Colon (tissue), 2 donors: Measurements from ENCODE around the gene TNS3.

Experiments used
- FAIRE-seq: peaks from 2 replicates; lab custom pipeline; 2012; peaks lifted over from hg19 to GRCh38; lab: Jason Lieb, UNC
- donor health status: control.
- donor health status: control.

Gene TNS3

DNA sequence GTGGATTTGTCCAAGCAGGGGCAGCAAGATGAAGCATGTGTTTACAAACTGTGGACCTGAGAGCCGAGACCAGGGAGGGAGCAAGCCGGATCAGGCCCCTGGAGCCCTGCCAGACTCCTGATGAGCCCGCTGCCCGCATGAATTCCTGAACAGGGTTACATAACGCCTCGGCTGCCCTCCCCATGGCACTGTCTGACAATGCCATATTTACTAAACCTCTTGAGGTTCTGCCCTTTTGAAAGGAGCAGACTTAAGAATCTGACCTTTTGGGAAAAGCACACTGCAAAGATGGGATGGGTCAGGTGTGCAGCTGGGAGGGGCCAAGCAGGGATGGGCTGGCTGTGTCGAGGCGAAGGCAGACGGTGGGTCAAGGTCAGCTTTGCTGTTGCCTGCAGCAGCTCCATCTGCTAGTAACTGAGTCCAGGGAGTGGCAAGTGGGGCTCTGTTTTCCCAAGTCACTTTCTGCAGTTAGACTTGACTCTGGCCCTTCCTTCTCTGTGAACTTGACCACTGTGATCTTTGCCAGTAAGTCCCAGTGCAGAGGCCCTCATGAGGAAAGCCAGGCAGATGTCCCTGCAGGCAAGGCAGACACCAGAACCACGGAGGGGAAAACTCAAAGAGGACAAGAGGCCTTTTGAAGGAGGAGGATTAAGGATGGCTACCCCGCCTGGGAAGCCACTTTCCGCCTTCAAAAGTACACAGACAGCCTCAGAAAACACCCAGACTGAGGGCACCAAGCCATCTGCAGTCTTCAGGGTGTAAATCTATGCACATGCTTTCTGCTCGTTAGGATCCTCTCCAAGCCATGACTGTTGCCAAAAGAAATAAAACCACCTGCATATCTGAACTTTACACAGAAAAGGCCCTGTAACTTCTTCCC lies 175.8 kb downstream of the TNS3 start:
- FAIRE-seq: no peak

GRCh38 chr7:47405286-47405904 lies 176.5 kb downstream of the TNS3 start:
- no peak for FAIRE-seq

- FAIRE-seq: no peak
Measured at GRCh38 chr7:47404010-47404409, 177.9 kb downstream of the TNS3 start.

- FAIRE-seq: no peak
Measured at GRCh38 chr7:47402941-47403866, 178.7 kb downstream of the TNS3 start.

DNA sequence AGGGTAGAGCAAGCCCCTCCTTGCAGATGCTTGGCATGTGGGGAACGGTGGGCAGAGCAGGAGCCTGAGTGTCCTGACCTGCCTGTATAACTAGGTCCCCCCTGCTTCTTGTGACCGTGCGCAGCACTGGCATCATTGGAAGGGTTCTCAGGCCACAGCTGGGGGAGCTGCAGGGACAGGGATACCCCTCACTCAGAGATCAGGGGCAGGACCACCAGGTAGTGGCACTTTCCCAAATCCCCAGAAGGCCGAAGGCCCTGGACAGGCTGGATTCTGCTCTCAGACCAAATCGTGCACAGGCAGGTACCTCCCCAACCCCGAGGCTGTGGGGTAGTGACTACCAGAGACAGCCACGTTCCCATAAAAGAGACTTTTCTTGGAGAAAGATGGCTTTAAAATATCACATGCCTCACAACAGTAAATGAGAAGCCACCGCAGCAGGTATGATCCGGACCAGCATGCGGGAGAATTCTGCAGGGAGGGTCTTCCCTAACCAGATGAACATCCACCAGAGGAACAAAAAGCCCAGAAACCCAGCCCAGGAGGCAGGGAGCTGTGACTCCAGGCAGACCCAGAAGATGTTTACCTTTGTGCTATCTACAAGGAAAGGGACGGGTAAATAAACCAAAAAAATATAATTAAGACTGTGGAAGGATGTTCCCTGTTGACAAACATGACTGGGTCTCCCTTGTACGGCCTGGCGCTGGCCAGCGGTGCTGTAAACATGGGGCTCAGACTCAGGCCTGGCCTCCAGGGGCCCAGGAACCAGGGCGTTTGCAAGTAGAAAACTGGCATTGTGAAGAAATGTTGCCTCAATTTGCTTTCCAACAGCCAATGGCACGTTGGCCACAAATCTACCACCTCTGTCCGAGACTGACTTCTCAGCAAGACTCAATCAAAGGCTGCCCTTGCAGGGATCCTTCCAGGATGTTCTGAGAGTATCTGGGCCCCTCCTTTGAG lies 180.0 kb downstream of the TNS3 start:
- FAIRE-seq: no peak

DNA sequence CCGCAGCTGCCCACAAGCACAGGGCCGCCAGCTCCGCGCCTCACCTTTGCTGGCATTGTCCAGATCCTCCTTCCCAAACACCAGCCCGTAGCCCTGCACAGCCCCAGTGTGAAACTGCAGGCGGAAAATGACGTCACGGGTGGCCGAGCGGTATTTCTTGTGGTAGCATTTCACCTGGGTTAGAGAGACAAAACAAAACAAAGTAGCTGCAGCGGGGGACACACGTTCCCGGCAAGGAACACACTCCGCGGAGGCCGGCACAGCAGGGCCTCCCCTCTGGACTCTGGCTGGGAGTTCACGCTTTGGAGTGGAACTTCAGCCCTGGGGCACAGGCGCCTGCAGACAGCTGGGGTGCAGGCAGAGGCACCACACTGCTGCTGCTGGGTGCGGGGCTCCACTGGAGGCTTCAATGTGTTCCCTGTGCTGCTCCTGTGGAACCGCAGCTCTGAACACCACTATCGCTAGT lies 181.1 kb downstream of the TNS3 start:
- FAIRE-seq: no peak

GRCh38 chr7:47400001-47400400 lies 181.9 kb downstream of the TNS3 start:
- FAIRE-seq: no peak

- no peak for FAIRE-seq
Measured at GRCh38 chr7:47394751-47395252, 187.1 kb downstream of the TNS3 start.

GRCh38 chr7:47394216-47394615 lies 187.7 kb downstream of the TNS3 start:
- no peak for FAIRE-seq

- FAIRE-seq: no peak
Measured at GRCh38 chr7:47393406-47393805, 188.5 kb downstream of the TNS3 start.

- FAIRE-seq: no peak
Measured at GRCh38 chr7:47392241-47392759, 189.6 kb downstream of the TNS3 start.

DNA sequence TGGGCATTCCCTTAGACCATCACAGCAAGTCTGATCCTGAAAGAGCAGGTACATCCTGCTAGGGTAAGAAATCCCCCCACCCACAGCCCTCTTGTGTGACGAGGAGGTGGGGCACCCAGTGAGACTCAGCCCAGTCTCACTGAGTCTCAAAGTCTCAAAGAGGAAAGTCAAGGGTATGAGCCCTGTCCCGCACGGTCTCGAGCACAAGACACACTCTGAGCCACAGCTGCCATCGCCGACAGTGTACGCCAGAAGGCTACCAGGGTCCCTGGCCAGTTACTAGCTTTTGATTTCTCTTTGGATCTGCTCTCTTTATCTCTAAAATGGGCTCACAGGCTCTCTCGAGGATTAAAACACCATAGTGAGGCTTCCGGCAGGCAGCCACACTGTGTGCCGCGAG lies 190.2 kb downstream of the TNS3 start:
- no peak for FAIRE-seq

GRCh38 chr7:47390914-47391313 lies 191.0 kb downstream of the TNS3 start:
- no peak for FAIRE-seq

GRCh38 chr7:47389923-47390630 lies 191.8 kb downstream of the TNS3 start:
- no peak for FAIRE-seq

DNA sequence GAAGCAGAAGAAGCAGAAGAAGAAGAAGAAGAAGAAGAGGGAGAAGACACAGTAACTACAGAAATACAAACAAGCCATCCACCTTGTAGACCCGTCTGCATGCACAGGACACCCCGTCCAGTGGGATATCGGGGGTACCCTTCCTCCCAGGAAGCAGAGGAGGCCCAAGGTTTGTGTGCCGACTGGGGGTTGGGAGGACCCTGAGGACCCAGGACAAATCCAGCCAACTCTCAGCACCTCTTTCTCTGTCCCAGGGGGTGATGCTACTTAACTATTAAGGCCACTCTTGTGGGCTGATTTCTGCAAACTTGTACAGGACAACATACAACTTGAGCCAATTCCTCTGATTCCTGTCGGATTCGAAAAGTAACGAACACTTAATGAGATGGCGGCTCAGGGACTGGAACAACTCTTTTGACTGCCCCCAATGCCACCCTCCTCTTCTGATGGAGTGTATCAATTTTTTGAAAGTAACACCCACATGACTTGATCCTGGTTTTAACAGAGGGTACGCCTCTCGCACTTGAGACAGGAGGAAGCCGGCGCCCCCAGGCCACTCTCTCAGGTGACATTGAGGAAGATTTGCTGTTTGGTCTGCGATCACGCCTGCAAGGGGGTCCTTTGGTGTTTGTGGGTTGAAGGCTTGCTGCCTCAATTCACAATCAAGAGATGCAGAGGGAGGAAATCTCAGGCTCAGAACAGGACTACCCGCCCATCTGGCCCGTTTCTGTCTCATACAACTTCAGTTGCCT lies 192.6 kb downstream of the TNS3 start:
- FAIRE-seq: no peak

DNA sequence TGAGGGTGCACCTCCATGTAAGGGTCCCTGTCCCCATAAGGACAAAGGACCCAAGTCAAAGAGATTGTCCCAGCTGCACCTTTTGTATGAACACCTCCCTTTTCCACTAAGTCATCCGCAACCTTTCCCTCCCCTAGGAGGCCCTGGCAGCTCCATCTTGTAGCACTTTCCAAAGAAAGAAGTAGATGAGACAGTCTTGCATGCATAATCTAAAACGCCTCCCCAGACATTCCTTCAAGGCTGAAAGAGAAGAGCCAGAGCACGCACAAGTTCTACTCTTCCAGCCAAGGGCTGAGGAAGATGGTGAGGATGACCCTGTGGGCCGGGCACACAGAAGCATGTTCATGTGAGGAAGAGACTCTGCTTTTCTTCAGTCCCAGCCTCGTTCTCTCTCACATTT lies 194.4 kb downstream of the TNS3 start:
- no peak for FAIRE-seq

DNA sequence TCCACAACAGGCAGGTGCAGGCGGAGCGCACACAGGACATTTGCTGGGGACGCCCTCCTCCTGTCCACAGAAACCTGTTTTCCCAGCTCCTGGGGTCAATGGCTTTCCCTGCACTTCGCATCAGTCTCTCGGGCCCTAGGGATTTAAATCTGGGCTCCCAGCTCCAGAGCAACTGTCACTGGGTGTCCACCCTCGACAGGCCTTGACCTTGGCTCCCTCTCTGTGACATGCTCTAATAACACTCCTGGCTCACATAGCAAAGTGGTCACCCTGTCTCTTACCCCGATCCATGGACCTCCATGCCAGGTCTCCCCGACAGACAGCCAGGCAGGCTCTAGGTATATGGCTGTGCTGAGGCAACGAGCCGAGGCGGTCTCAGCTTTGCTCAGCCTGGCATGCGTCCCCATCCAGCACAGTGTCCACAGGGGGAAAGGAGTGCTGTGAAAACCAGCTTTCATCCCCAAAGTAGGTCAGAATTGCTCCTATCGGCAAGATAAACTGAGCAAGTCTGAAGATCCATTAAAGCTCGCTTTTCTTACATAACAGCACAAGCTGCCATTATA lies 195.6 kb downstream of the TNS3 start:
- no peak for FAIRE-seq

DNA sequence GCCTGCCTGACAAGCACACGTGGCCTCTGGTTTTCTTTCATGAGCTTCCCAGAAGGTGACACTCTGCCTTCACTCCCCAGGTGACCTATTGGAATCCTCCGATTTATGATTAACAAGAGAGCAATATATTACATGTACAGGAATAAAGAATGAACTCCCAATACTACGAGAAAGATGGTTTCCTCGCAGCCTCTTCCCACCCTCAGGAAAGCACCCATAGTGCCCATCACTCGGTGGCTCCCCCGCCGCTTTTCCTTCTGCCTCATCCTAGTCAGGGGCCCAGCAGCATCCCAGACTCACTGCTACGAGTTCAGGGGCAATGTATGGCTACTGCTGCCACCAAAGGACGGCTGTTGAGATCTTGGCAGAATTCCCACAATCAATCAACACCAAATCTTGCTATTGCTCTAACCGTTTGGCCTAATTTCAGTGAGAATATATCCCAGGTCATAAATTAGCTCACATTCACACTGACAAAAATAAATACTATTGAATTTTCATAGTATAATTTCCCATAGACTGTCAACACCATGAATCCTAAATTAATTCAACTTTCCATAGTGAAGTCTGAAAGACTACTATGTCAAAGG lies 196.3 kb downstream of the TNS3 start:
- no peak for FAIRE-seq
